ENCODE measurements around the gene SMURF2.

- TF ChIP-seq FOXA1 (IDR thresholded peaks at IDR 0.05) (no peak), BHLHE40 (IDR thresholded peaks at IDR 0.05; ENCODE audit: borderline replicate concordance) (no peak), NFRKB (IDR thresholded peaks at IDR 0.05) (no peak), SUZ12 (IDR thresholded peaks at IDR 0.05) (no peak), ELF4 (IDR thresholded peaks at IDR 0.05) (no peak), CTBP1 (IDR thresholded peaks at IDR 0.05; ENCODE audit: borderline replicate concordance) (no peak)
- TF ChIP-seq, protein P1, sequence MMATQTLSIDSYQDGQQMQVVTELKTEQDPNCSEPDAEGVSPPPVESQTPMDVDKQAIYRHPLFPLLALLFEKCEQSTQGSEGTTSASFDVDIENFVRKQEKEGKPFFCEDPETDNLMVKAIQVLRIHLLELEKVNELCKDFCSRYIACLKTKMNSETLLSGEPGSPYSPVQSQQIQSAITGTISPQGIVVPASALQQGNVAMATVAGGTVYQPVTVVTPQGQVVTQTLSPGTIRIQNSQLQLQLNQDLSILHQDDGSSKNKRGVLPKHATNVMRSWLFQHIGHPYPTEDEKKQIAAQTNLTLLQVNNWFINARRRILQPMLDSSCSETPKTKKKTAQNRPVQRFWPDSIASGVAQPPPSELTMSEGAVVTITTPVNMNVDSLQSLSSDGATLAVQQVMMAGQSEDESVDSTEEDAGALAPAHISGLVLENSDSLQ (IDR thresholded peaks at IDR 0.05) = no peak
Measured at GRCh38 chr17:64598672-64599071, 63.4 kb downstream of the SMURF2 start.
